ENCODE measurements around the gene VSTM2L.

Gene VSTM2L

GRCh38 chr20:37879843-37880242 lies 23.1 kb upstream of the VSTM2L start:
- no peak for DNase-seq

- DNase-seq = no peak
Measured at GRCh38 chr20:37880726-37881591, 22.0 kb upstream of the VSTM2L start.

GRCh38 chr20:37881601-37882343 lies 21.2 kb upstream of the VSTM2L start:
- DNase-seq = no peak

GRCh38 chr20:37882961-37883712 lies 19.8 kb upstream of the VSTM2L start:
- DNase-seq = no peak

- DNase-seq = no peak
Measured at GRCh38 chr20:37885042-37885441, 17.9 kb upstream of the VSTM2L start.

- no peak for DNase-seq
Measured at GRCh38 chr20:37885593-37886503, 17.1 kb upstream of the VSTM2L start.

GRCh38 chr20:37886851-37887297 lies 16.1 kb upstream of the VSTM2L start:
- no peak for DNase-seq

GRCh38 chr20:37888641-37889040 lies 14.3 kb upstream of the VSTM2L start:
- DNase-seq = no peak

- no peak for DNase-seq
Measured at GRCh38 chr20:37890108-37890507, 12.8 kb upstream of the VSTM2L start.

- no peak for DNase-seq
Measured at GRCh38 chr20:37890643-37891042, 12.3 kb upstream of the VSTM2L start.

- no peak for DNase-seq
Measured at GRCh38 chr20:37892001-37892400, 10.9 kb upstream of the VSTM2L start.

- DNase-seq = no peak
Measured at GRCh38 chr20:37893566-37894241, 9.2 kb upstream of the VSTM2L start.

GRCh38 chr20:37894454-37894853 lies 8.5 kb upstream of the VSTM2L start:
- DNase-seq = no peak

GRCh38 chr20:37895166-37895565 lies 7.8 kb upstream of the VSTM2L start:
- DNase-seq = no peak

- DNase-seq = no peak
Measured at GRCh38 chr20:37896932-37897548, 5.9 kb upstream of the VSTM2L start.

GRCh38 chr20:37898233-37899104 lies 4.5 kb upstream of the VSTM2L start:
- no peak for DNase-seq

GRCh38 chr20:37899105-37900045 lies 3.6 kb upstream of the VSTM2L start:
- no peak for DNase-seq

GRCh38 chr20:37901240-37901639 lies 1.7 kb upstream of the VSTM2L start:
- no peak for DNase-seq

Data from stimulated activated CD4-positive, alpha-beta T cell treated with anti-CD3 and anti-CD28 coated beads, Interleukin-15, amount 100 ng/mL, for 24 hours (primary cell).